ENCODE results near the gene CLCN4.

The CLCN4 gene

GRCh38 chrX:10130354-10130753 is 26.4 kb upstream of the CLCN4 start:
- no peak for DNase-seq (ENCODE audit: low read depth)

- no peak for DNase-seq (ENCODE audit: low read depth)
Measured at GRCh38 chrX:10133980-10134676, 22.6 kb upstream of the CLCN4 start.

DNA sequence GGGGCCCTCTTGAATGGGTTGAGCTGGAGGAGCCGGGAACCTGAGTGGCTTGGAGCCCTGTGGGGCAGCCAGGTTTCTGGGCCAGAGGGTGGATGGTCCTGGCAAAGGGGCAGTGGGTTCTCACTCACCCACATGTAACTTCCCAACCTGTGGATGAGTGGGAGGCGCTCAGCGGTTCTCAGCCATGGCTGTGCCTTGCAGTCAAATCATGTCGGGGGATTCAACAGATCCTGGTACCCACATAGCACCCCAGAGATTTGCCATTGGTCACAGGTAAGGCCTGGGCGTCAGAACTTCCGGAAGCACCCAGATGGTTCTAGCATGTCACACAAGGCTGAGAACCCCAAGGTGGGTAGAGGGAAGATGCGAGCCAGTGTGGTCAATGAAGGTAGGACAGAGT is 21.9 kb upstream of the CLCN4 start:
- DNase-seq (ENCODE audit: low read depth): no peak

GRCh38 chrX:10135561-10136399 is 21.0 kb upstream of the CLCN4 start:
- no peak for DNase-seq (ENCODE audit: low read depth)

GRCh38 chrX:10138726-10139125 is 18.0 kb upstream of the CLCN4 start:
- DNase-seq (ENCODE audit: low read depth): no peak

DNA sequence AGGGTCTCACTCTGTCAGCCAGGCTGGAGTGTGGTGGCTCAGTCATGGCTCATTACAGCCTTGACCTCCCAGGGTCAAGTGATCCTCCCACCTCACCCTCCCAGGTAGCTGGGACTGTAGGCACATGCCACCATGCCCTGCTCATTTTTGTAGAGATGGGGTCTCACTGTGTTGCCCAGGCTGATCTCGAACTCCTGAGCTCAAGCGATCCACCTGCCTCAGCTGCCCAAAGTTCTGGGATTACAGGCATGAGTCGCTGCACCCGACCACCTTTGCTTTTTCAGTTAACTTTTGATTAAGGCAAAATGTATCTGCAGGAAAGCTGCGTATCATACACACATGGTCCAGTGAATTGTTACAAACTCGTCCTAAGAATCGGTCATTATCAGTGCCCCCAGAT is 16.5 kb upstream of the CLCN4 start:
- DNase-seq (ENCODE audit: low read depth): no peak

DNA sequence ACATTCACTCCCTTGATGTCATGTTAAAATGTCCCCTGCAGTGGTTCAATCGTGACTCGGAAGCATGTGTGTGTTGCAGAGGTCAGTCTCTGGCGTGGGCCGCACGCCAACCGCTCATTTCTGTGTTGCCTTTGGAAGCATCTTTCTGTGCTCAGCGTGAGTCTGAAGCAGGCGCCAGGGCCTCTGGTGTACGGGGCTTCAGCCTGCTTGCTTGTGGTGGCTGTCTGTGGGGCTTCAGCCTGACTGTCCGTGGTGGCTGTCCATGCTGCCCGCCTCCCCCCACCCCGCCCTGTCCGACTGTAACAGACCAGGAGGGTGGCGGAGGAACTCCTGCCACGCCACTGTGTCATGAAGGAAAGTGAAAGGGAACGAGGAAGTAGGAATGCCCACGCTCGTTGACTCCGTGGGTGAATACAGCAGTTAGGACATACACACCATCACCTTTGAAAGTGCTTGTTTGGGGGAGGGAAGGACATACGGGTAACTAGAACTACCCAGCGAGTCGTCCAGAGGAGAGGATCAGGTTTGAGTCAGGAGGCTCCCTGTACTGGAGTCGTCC is 14.7 kb upstream of the CLCN4 start:
- no peak for DNase-seq (ENCODE audit: low read depth)

DNA sequence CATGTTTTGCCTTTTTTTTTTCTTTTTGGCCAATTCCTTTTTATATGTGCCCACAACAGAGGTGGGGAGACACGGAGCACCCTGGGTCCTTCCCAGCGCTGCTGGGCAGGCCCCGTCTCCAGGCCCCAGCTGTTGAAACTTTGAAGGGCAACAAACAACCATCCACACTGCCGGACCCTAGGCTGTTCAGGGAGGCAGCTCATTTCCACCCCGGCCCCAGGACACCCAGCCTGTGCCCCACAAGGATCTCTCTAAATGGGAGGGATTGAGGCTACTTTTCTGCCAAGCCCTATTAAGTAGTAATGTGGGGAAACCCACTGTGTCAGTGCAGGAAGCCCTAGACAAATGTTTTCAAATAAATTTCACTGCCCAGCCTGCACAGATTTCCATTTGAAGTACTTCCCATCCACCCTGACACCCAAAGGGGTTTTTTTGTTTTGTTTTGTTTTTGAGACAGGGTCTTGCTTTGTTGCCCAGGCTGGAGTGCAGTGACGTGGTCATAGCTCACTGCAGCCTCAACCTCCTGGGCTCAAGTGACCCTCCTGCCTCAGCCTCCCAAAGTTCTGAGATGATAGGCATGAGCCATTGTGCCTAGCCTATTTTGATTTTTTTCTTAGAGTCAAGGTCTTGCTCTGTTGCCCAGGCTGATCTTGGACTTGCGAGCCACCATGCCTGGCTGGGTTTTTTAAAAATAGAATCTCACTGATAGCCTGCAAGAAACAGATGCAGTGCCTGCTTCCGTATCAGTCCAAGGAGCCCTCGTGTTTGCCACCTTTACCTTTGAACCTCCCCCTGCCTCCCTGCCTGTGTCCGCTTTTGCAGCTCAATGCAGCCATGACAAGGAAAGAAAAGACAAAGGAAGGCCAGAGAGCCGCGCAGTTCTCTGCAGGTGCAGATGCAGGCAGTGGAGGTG is 13.4 kb upstream of the CLCN4 start:
- no peak for DNase-seq (ENCODE audit: low read depth)

DNA sequence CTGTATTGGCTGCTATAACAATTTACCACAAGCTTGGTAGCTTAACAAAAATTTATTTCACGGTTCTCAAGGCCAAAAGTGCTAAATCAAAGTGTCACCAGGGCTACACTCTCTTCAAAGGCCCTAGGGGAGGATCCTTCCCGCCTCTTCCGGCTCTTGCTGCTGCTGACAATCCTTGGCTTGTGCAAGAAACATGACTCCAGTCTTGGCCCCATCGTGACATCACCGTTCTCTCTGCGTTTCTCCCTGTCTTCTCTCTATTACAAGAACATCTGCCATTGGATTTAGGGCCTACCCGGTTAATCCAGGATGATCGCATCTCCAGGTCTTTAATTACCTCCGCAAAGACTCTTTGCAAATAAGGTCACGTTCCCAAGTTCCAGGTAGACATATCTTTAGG is 10.4 kb upstream of the CLCN4 start:
- DNase-seq (ENCODE audit: low read depth): no peak

DNA sequence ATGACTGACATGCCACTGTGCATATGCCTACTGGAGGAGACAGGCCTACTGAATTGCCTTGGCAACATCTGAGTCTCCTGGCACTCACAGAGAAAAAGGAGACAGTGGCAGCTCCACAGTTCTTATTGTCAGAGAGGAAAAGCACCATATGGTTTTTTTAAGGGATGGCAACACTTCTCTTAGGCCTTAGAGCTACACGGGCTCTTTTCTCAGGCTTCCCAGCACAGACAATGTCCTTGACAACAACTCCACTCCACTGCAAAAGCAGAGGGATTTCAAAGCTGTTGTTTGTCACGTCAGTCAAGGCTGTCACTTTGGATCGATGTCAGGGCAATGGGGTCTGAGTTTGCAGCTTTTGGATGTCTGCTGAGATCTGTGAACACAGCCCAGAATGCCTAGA is 4.7 kb upstream of the CLCN4 start:
- DNase-seq (ENCODE audit: low read depth): no peak

DNA sequence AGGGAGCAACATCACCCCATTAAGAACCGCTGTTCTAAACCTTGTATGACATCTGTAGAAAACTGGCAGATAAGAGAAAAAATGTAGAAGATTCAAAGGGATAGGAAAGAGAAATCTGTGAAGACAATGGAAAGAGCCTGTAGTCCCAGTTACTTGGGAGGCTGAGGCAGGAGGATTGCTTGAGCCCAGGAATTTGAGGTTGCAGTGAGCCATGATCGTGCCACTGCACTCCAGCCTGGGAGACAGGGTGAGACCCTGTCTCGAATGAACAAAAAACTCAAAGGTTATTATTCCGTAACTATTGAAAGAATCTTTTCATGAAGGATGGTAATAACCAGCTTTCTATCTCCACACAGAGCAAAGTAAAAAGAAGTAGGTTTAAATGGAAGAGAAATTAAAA is 1.6 kb upstream of the CLCN4 start:
- DNase-seq (ENCODE audit: low read depth): no peak

DNA sequence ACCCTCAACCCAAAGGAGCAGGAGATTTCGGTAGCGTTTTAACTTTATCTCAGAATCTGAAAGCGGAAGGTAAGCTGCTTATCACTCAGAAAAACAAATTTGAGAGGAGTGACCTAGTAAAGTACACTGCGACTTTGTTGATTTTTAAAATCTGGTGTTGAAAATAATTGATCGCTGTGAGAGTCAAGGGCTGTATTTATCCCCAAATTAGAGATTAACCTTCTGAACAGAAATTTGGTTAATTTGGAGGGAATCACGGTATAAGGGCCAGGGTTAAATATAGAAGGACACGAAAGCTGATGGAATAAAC is 212 bp downstream of the CLCN4 start:
- no peak for DNase-seq (ENCODE audit: low read depth)

GRCh38 chrX:10157543-10157942 is 768 bp downstream of the CLCN4 start:
- peak; percentile 42 for DNase-seq (ENCODE audit: low read depth)

GRCh38 chrX:10158279-10159144 is 1.7 kb downstream of the CLCN4 start:
- no peak for DNase-seq (ENCODE audit: low read depth)

DNA sequence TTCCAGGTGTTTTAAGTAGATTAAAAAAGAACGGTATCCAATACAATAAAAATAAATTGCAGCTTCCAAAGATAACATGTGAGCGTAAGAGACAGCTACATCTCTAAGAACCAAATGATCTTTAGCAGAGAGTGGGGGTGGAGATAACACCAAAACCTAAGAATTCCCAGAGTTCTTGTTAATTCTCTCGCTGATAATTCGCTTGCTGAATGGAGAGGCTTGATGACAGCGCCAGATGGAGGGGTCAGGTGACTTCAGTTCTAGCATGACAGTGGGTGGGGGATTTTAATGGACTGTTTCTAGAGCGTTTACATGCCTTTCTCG is 2.3 kb downstream of the CLCN4 start:
- no peak for DNase-seq (ENCODE audit: low read depth)

- DNase-seq (ENCODE audit: low read depth): no peak
Measured at GRCh38 chrX:10160211-10160610, 3.4 kb downstream of the CLCN4 start.

DNA sequence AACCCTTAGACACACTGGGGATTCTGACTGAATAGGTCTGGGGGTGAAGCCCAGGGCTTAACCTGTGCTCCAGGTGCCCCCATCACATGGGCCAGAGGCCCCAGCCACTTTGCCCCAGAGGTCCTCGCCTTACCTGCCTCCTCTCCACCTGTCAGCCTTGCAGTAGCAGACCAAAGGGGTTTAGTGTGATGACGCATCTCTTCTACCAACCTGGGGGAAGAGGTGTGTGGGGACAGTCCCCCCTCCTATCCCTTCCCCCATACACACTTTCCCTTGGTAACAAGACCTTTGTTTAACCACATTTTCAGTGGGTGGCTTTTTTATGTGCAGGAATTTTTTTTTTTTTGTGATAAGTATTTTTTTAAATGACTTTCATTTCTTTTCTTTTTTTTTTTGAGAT is 6.3 kb downstream of the CLCN4 start:
- DNase-seq (ENCODE audit: low read depth): no peak

DNA sequence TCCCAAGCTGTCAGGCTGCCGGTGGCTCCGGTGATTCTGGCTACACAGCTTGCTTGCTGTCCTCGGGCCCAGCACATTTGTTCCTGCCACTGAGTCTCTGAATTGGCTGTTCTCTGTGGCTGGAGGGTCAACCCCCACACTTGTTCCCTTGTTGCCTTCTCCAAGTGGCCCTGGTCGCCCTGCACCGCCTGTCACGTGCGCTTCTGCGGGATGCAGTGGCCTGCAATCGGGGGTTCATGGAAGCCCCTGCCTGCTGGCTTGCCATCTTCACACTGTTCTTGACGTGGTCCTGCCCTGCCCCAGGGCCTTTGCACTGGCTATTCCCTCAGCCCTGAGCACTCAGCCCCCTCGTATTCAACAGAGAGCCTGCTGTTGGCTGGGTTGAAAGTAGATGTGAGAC is 8.1 kb downstream of the CLCN4 start:
- DNase-seq (ENCODE audit: low read depth): no peak

DNA sequence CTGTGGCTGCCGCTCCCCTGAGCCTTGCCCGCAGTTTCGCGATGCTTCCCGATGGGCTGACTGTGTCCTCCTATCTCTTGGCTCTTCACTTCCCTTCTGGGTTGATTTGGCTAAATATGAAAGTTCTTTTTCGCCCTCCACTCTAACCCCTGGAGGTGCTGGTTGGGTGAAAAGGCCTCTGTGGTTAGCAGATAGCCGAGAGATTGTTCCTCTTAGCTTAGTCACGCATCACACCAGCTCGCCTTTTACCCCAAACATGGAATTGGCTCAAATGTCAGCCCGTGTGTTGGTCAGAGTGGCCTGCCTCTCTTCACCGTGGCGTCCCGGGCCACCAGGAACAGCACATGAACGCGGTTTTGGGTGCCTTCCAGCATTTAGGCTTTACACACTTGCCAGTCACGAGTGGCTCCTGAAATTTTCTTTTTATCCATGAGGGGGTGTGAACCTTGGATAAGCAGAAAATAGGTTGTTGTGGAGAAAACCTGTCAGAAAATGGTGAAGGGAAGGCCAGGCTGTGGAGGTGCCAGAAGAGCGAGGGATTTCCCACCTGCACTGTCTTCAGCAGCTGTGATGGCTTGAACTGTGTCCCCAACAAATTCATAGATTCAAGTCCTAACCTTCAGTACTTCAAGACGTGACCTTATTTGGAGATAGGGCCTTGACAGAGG is 8.9 kb downstream of the CLCN4 start:
- DNase-seq (ENCODE audit: low read depth): no peak

DNA sequence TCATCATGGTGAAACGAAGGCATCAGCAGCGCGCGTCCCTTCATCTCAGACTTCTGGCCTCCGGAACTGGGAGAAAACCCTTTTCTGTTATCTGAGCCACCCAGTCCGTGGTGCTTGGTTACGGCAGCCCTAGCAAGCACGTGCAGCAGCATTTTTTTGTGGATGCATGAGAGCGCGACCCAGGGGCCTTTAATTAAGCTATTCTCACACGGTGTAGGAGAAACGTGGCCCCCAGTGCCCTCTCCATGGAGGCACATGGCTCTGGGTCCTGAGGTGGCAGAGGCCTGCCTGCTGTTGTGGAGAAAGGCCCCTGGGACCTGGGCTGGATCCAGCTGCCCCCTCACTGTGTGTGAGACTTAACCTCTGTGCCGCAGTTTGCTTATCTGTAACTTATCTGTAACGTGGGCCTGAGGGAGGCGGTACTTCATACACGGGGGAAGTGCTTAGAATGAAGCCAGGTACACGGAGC is 9.5 kb downstream of the CLCN4 start:
- DNase-seq (ENCODE audit: low read depth): no peak

DNA sequence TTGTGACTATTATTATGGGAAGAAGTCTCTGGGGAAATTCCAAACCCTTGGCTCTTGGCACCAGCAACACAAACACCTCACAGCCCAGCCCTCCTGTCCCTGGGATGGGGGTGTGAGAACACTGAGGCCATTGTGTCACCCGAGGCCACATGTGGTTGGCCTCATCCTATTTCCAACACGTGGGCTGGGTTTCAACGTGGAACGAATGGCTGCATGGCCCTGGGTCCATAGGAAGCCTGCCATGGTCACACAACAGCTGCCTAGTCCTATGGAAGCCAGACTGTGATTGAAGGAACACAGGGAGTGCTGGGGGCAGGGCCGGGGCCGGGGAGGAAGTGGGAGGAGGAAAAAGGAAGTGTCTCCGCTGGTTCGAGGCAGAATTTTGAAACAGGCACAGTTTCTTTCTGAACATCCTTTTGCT is 10.0 kb downstream of the CLCN4 start:
- DNase-seq (ENCODE audit: low read depth): no peak

Measured in ELR (cell line).